ENCODE data around the gene TGFB2. TPM values are rescaled to one million over a fixed set of nuclear protein-coding genes. Genes with fewer than 3 reads are reported as not detected.

The TGFB2 gene
- total and polyA plus RNA-seq, 8 donors = 0.35 to 13.6 (median 2.3) TPM; not detected in 1

- no peaks in the 10 kb centered on the region for H3K9me3 ChIP-seq
- H3K4me3 ChIP-seq = no peak overlapping the region
- H3K27ac ChIP-seq = no peak overlapping the region
- no peak for DNase-seq
- intact Hi-C loops (cut with DNase I; ENCODE audit: low total_unique reads) = no loop called here
- H3K4me1 ChIP-seq = peaks cover 6 to 23% (median 16%) of the 10 kb centered on the region in 4 donors
- WGBS, 5 donors = 95 to 98% (median 97%) methylated on average over 4 of the region's 4 CpGs
- no peaks in the 10 kb centered on the region for H3K36me3 ChIP-seq
- H3K27me3 ChIP-seq = no peaks in the 10 kb centered on the region
- TF ChIP-seq POLR2AphosphoS5 (IDR thresholded peaks at IDR 0.05) (no peak), EP300 (IDR thresholded peaks at IDR 0.05) (no peak), POLR2A (IDR thresholded peaks at IDR 0.05) (no peak)
- TF ChIP-seq, protein P1, sequence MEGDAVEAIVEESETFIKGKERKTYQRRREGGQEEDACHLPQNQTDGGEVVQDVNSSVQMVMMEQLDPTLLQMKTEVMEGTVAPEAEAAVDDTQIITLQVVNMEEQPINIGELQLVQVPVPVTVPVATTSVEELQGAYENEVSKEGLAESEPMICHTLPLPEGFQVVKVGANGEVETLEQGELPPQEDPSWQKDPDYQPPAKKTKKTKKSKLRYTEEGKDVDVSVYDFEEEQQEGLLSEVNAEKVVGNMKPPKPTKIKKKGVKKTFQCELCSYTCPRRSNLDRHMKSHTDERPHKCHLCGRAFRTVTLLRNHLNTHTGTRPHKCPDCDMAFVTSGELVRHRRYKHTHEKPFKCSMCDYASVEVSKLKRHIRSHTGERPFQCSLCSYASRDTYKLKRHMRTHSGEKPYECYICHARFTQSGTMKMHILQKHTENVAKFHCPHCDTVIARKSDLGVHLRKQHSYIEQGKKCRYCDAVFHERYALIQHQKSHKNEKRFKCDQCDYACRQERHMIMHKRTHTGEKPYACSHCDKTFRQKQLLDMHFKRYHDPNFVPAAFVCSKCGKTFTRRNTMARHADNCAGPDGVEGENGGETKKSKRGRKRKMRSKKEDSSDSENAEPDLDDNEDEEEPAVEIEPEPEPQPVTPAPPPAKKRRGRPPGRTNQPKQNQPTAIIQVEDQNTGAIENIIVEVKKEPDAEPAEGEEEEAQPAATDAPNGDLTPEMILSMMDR (IDR thresholded peaks at IDR 0.05) = no peak
These were observed 37.1 kb downstream of the TGFB2 start for GRCh38 chr1:218382261-218382660.

- 54 to 73% (median 62%) methylated on average over 2 of the region's 2 CpGs for WGBS, 5 donors
- intact Hi-C loops (cut with DNase I; ENCODE audit: low total_unique reads) = no loop called here
- Histone ChIP-seq H3K27me3 (no peaks in the 10 kb centered on the region), H3K27ac (no peak overlapping the region), H3K9me3 (no peaks in the 10 kb centered on the region), H3K4me3 (no peak overlapping the region), H3K36me3 (no peaks in the 10 kb centered on the region), H3K4me1 (peaks cover 6 to 18% (median 11%) of the 10 kb centered on the region in 4 donors)
- TF ChIP-seq, protein P1 (IDR thresholded peaks at IDR 0.05) = no peak
- TF ChIP-seq POLR2AphosphoS5 (IDR thresholded peaks at IDR 0.05) (no peak), EP300 (IDR thresholded peaks at IDR 0.05) (no peak), POLR2A (IDR thresholded peaks at IDR 0.05) (no peak)
- DNase-seq = no peak
These were observed 37.9 kb downstream of the TGFB2 start for GRCh38 chr1:218383051-218383450.

GRCh38 chr1:218383681-218384080, 38.5 kb downstream of the TGFB2 start:
- 71 to 86% (median 79%) methylated on average over 8 of the region's 8 CpGs for WGBS, 5 donors
- no peak for DNase-seq
- H3K9me3 ChIP-seq = no peaks in the 10 kb centered on the region
- H3K36me3 ChIP-seq = no peaks in the 10 kb centered on the region
- intact Hi-C loops (cut with DNase I; ENCODE audit: low total_unique reads) = no loop called here
- H3K27me3 ChIP-seq = no peaks in the 10 kb centered on the region
- H3K27ac ChIP-seq = no peak overlapping the region
- TF ChIP-seq POLR2AphosphoS5 (IDR thresholded peaks at IDR 0.05) (no peak), EP300 (IDR thresholded peaks at IDR 0.05) (no peak), POLR2A (IDR thresholded peaks at IDR 0.05) (no peak)
- TF ChIP-seq, protein P1 (IDR thresholded peaks at IDR 0.05) = no peak
- H3K4me1 ChIP-seq = peaks cover 6 to 18% (median 11%) of the 10 kb centered on the region in 4 donors
- H3K4me3 ChIP-seq = no peak overlapping the region

GRCh38 chr1:218384581-218384993, 39.5 kb downstream of the TGFB2 start:
- Histone ChIP-seq H3K27me3 (no peaks in the 10 kb centered on the region), H3K27ac (no peak overlapping the region), H3K36me3 (no peaks in the 10 kb centered on the region), H3K4me3 (no peak overlapping the region), H3K4me1 (peaks cover 6 to 16% (median 10%) of the 10 kb centered on the region in 4 donors), H3K9me3 (no peaks in the 10 kb centered on the region)
- TF ChIP-seq POLR2A (IDR thresholded peaks at IDR 0.05) (no peak), POLR2AphosphoS5 (IDR thresholded peaks at IDR 0.05) (no peak), EP300 (IDR thresholded peaks at IDR 0.05) (no peak)
- TF ChIP-seq, protein P1 (IDR thresholded peaks at IDR 0.05) = no peak
- WGBS, 5 donors = 42 to 73% (median 64%) methylated on average over 6 of the region's 6 CpGs
- DNase-seq = no peak
- intact Hi-C loops (cut with DNase I; ENCODE audit: low total_unique reads) = no loop called here

All from stomach (tissue), 9 donors.